GM10266 (cell line): ENCODE measurements around the gene WEE2.

ENCODE experiments used
- DNase-seq: peaks from one replicate; pipeline ENCODE4 v3.0.0; 2012; ENCODE audit errors: extremely low spot score
- TF ChIP-seq, protein P1 (sequence below): IDR thresholded peaks from 2 replicates; pipeline ENCODE4 v1.5.1; 2012; ENCODE audit warnings: mild to moderate bottlenecking, low read depth; ENCODE audit not compliant: control insufficient read depth, insufficient read depth; ENCODE audit errors: missing control alignments

Gene WEE2

DNA sequence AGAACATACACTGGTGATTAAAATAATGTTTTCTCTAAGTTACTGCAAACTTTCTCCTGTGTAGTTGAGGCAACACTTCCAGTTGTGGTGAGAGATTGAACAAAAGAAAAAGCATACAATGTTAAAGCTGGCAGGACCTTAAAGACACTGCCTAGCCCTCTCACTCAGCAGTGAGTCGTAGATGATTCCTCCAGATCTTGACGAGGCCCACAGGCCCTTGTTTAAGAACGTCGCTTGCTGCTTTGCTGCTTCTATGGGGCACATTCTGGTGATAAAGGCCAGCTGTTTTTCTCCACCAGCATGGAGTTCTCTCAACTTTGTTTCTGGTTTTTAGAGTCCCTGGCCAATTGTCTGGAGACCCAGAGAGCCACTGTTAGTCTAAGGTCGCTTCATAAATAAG lies 3.4 kb upstream of the WEE2 start:
- TF ChIP-seq, protein P1, sequence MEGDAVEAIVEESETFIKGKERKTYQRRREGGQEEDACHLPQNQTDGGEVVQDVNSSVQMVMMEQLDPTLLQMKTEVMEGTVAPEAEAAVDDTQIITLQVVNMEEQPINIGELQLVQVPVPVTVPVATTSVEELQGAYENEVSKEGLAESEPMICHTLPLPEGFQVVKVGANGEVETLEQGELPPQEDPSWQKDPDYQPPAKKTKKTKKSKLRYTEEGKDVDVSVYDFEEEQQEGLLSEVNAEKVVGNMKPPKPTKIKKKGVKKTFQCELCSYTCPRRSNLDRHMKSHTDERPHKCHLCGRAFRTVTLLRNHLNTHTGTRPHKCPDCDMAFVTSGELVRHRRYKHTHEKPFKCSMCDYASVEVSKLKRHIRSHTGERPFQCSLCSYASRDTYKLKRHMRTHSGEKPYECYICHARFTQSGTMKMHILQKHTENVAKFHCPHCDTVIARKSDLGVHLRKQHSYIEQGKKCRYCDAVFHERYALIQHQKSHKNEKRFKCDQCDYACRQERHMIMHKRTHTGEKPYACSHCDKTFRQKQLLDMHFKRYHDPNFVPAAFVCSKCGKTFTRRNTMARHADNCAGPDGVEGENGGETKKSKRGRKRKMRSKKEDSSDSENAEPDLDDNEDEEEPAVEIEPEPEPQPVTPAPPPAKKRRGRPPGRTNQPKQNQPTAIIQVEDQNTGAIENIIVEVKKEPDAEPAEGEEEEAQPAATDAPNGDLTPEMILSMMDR: no peak
- DNase-seq: no peak

DNA sequence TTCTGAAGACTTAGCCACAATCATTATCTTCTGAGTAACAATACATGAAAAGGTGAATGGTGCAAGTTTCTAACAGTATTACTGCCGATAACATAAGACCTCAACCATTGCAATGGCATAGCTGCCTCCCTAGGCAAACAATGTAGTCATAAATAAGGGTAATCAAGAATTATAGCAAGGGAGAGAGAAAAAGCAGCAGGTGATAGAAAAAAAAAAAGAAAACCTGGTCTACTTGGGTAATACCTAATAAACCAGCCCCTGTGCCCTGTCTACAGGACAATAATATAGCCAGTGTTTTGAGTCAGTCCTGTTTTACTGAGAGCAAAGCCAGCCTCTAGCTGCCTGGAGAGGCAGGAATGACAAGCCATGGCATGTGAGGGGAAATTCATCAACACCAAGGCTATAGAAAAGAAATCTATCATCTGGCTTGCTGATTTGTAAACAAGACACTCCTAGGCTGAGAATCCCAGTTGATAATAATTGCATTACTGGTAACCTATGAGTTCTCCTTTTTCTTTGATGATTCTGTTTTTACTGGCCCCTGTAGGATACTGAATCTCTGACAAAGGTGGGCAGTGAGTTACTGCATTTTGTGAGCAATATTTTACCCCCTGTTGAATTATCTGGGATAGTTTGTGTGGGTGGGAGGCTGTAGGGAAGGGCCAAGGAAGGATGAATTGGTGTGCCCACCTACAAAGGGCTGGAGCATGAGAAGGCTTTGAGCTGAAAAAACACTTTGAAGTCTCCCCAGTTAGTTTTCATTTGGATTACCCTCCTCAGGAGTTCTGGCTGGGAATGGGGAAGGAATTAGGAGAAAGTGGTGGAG lies 1.7 kb upstream of the WEE2 start:
- no peak for DNase-seq
- TF ChIP-seq, protein P1: no peak

DNA sequence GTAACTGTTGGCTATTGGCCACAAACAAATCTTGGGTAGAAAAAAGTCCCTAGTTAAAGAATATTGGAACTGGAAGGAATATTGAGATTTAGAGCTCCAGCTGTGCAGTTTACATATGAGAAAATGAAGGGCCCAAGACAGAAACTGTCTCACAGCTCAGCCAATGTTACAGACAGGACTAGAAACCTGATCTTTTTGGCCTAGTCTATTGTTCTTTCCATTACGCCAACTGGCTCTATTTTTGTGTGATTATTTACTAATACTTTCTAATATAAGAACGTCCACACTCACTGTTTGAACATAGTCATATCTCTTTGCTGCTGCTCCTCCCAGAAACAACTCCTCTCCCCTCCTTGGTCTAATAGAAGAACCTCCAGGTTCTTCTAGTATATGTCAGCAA lies 1.2 kb downstream of the WEE2 start:
- TF ChIP-seq, protein P1: no peak
- DNase-seq: no peak

DNA sequence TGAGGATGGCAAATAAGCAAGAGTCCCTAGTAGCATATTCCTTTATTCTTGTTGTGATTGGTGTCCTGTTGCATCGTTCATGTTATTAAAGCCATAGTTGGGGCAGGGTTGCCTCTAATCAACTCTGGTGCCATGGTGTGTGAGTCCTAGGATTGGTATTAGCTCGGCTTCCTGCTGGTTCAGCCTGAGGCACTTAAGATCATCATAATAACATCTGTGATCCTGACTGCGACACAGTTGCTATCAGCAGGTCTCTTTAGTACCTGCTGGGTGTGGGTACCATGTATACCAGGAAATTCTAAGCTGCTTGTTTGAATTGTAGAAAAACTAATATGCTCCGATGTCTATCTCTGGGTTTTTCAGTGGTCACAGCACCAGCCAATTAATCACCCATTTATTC lies 1.6 kb downstream of the WEE2 start:
- TF ChIP-seq, protein P1: no peak
- DNase-seq: no peak

DNA sequence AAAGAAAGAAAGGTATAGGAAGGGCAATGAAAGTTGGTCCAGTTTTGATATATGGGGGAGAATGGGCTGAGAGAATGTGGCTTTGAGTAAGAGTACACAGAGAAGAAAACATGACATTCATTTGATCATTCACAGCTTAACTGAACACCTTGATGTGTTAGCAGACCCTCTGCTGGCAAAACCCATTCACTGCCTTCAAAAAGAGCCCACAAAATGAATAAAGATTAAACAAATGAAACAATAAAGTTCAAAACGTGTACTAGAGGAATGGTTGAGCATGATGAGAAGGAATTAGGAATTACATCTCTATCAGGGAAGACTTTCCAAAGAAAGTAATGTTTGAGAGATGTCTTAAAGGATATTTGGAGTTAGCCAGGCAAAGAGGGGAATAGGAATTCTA lies 2.1 kb downstream of the WEE2 start:
- TF ChIP-seq, protein P1: peak; percentile 23
- DNase-seq: no peak

DNA sequence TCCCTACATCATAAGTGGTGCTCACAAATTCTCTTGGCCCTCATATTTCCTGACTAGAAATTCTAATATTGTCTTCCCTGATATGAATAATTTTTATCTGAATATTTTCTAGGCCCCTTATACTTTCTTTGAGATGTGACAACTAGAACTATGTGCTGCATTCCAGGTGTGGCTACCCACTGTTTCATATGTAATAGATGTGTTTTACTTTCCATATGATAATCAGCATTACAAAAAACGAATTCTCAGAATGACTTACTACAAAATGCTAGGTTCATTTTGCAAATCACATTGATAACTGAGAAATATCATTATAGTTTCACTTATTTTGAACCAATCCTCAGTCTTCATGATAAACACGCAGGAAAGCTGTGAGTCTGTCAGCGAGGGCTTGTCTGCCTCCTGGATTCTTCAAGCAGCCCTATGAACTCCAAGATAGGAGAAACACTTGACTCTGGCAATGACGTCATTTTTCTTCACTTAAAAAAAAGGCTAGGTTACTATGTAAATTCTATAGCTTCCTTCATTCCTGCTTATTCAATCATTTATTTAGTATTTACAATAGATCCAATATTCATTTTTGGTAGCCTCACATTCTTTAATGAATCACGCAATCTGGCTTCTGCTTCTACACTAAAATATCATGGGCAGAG lies 4.6 kb downstream of the WEE2 start:
- TF ChIP-seq, protein P1: no peak
- no peak for DNase-seq

DNA sequence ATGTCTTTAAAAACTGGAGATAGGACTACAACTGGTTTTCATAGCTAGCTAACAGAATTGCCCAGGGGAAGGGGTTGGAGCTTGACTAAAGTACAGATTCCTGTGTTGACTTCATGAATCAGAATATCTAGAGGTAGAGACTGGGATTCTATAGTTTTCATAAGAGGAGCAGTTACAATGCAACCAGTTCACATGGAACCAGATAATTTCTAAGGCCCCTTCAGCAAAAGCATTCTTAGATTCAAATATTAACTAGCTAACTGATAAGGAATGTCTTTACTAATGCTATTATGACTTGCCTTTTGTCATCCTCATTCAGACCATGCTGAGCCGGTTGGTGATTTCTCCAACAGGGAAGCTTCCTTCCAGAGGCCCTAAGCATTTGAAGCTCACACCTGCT lies 5.7 kb downstream of the WEE2 start:
- TF ChIP-seq, protein P1: no peak
- DNase-seq: no peak
